Activated T-cell treated with anti-CD3 and anti-CD28 coated beads for 48 hours (primary cell): Measurements from ENCODE around the gene FAM83C.
"Not testable (repeated sequence)": the region's sequence is repeated elsewhere in the genome, so short reads cannot be mapped to it uniquely, and the experiment has no call there.

ENCODE experiments used
- DNase-seq: peaks from one replicate; pipeline ENCODE4 v3.0.0-alpha.2; 2020; ENCODE audit warnings: low read depth

FAM83C gene

GRCh38 chr20:35263532-35264341 is 28.5 kb downstream of the FAM83C start:
- no peak for DNase-seq

- DNase-seq = not testable (repeated sequence)
These were observed 29.3 kb downstream of the FAM83C start for GRCh38 chr20:35262731-35263531.

GRCh38 chr20:35262321-35262720 is 29.9 kb downstream of the FAM83C start:
- DNase-seq = not testable (repeated sequence)

- DNase-seq = no peak
These were observed 31.8 kb downstream of the FAM83C start for GRCh38 chr20:35260426-35260825.

- DNase-seq = no peak
These were observed 34.9 kb downstream of the FAM83C start for GRCh38 chr20:35257175-35257909.

- no peak for DNase-seq
These were observed 37.7 kb downstream of the FAM83C start for GRCh38 chr20:35254448-35254999.

GRCh38 chr20:35253010-35253409 is 39.2 kb downstream of the FAM83C start:
- no peak for DNase-seq

GRCh38 chr20:35252598-35252997 is 39.6 kb downstream of the FAM83C start:
- DNase-seq = not testable (repeated sequence)

- DNase-seq = no peak
These were observed 40.2 kb downstream of the FAM83C start for GRCh38 chr20:35252037-35252461.

GRCh38 chr20:35251613-35251940 is 40.6 kb downstream of the FAM83C start:
- DNase-seq = no peak

- DNase-seq = no peak
These were observed 43.4 kb downstream of the FAM83C start for GRCh38 chr20:35248641-35249475.

- no peak for DNase-seq
These were observed 45.5 kb downstream of the FAM83C start for GRCh38 chr20:35246723-35247122.

GRCh38 chr20:35243986-35244385 is 48.2 kb downstream of the FAM83C start:
- DNase-seq = no peak

GRCh38 chr20:35243317-35243716 is 48.9 kb downstream of the FAM83C start:
- no peak for DNase-seq

- no peak for DNase-seq
These were observed 51.4 kb downstream of the FAM83C start for GRCh38 chr20:35240811-35241293.

- DNase-seq = no peak
These were observed 52.0 kb downstream of the FAM83C start for GRCh38 chr20:35240083-35240810.

- DNase-seq = no peak
These were observed 53.5 kb downstream of the FAM83C start for GRCh38 chr20:35238735-35239134.

- DNase-seq = no peak
These were observed 54.1 kb downstream of the FAM83C start for GRCh38 chr20:35238170-35238569.

- no peak for DNase-seq
These were observed 54.7 kb downstream of the FAM83C start for GRCh38 chr20:35237486-35237885.

- DNase-seq = no peak
These were observed 56.3 kb downstream of the FAM83C start for GRCh38 chr20:35235881-35236280.
